ENCODE data around the gene VAV3. TPM values are rescaled to one million over a fixed set of nuclear protein-coding genes. Genes with fewer than 3 reads are reported as not detected.

Gene VAV3
- total and polyA plus RNA-seq, 2 of the 13 experiments (the other 11 are each of a cell fraction or from before 2014, with no cell fraction given), result 15.9 to 29.8 TPM

GRCh38 chr1:107782217-107782845, 182.6 kb downstream of the VAV3 start:
- no peaks in the 10 kb centered on the region for H3K4me1 ChIP-seq (ENCODE audit: insufficient read depth, low read length)
- H3K36me3 ChIP-seq (replicated peaks in 1 of 2; ENCODE audit: control insufficient read depth in 1 of 2, insufficient read depth in 2 of 2, low read length in 2 of 2), result no peaks in the 10 kb centered on the region
- WGBS (ENCODE audit: low lambda C conversion rate), result 24% methylated on average over 6 of the region's 6 CpGs
- intact Hi-C loops (cut with micrococcal nuclease; ENCODE audit: unreplicated experiment) (loop anchor here (1.0 kb wide), 1 partner anchor 343 kb away; no protein-coding TSS in a partner anchor), in situ Hi-C loops (cut with HindIII; ENCODE audit: extremely low pct_ligation_motif_present, low pct_unique_long_range_greater_than_20kb) (loop anchor here (25.0 kb wide), 1 partner anchor 780 kb away; the partner anchor contains the start of gene EEIG2)
- ATAC-seq (peak; percentile 52; the same call in 1 of the 3 replicates), DNase-seq (ENCODE audit: low spot score) (peak; percentile 43), FAIRE-seq (no peak)
- no peaks in the 10 kb centered on the region for H3K79me2 ChIP-seq (ENCODE audit: insufficient read depth, low read length)
- no peak overlapping the region for H3K9ac ChIP-seq (ENCODE audit: insufficient read depth, low read depth, low read length)
- no peak overlapping the region for H3K4me2 ChIP-seq (ENCODE audit: low read depth, low read length)
- H4K20me1 ChIP-seq (ENCODE audit: insufficient read depth, low read length), result no peaks in the 10 kb centered on the region; the same call in 1 of the 2 replicates
- POLR2A ChIA-PET, result no interaction called here
- H3K27me3 ChIP-seq (ENCODE audit: control insufficient read depth in 1 of 2, insufficient read depth in 2 of 2, low read length in 2 of 2), result no peaks in the 10 kb centered on the region; a peak in 1 of 5 replicates
- no peak for TF ChIP-seq DR1 (CRISPR knock-in tag; IDR thresholded peaks at IDR 0.05)
- no peak for TF ChIP-seq ZNF501 (CRISPR knock-in tag; IDR thresholded peaks at IDR 0.05)
- no peak for TF ChIP-seq ZNF446 (CRISPR knock-in tag; IDR thresholded peaks at IDR 0.05)
- TF ChIP-seq CTCF (CRISPR knock-in tag; IDR thresholded peaks at IDR 0.05), result peak; percentile 69
- no peak for TF ChIP-seq NFE2 (CRISPR knock-in tag; IDR thresholded peaks at IDR 0.05)
- TF ChIP-seq ADNP (CRISPR knock-in tag; IDR thresholded peaks at IDR 0.05), result no peak
- peak; percentile 85 for TF ChIP-seq STAG1 (CRISPR knock-in tag; IDR thresholded peaks at IDR 0.05)
- TF ChIP-seq REPIN1 (CRISPR knock-in tag; IDR thresholded peaks at IDR 0.05; ENCODE audit: borderline replicate concordance, low read depth), result no peak
- no peak for TF ChIP-seq HBP1 (CRISPR knock-in tag; IDR thresholded peaks at IDR 0.05; ENCODE audit: low read depth)
- TF ChIP-seq SMC3 (IDR thresholded peaks at IDR 0.05; ENCODE audit: low read length), result peak; percentile 67
- no peak for TF ChIP-seq ZBTB37 (CRISPR knock-in tag; IDR thresholded peaks at IDR 0.05)
- peak; percentile 48; the same call in 1 of the 2 replicates for TF ChIP-seq RAD21 (CRISPR knock-in tag; IDR thresholded peaks at IDR 0.05)
- TF ChIP-seq ZBTB25 (CRISPR knock-in tag; IDR thresholded peaks at IDR 0.05), result no peak
- BruUV-seq (replicated peaks), result no TSS peak
- CTCF ChIA-PET (ENCODE audit: low intra/inter-chr PET ratio, low total read pairs), result interaction anchor here (5.0 kb wide), 1 partner anchor 344 kb away, joined by 82 read pairs; no protein-coding TSS in a partner anchor
- H3K9me3 ChIP-seq (ENCODE audit: low read length), result no peaks in the 10 kb centered on the region
- H3K4me3 ChIP-seq (replicated peaks in 1 of 3; ENCODE audit: insufficient read depth in 1 of 3, low read depth in 2 of 3, low read length in 3 of 3), result no peak overlapping the region
- no peak overlapping the region for H2AFZ ChIP-seq (ENCODE audit: low read length)
- no peak overlapping the region for H3K27ac ChIP-seq (ENCODE audit: extremely low read length, insufficient read depth, low read length)
